GM12878 (cell line): ENCODE data around the gene BRD9. TPM values are rescaled to one million over a fixed set of nuclear protein-coding genes. Genes with fewer than 3 reads are reported as not detected.

Experiments used
- ATAC-seq: fragments of 200-7000 bp; cut with Tn5 transposase; 3 replicates; pipeline ENCODE4 v1.9.1; 2020; ENCODE audit warnings: mild to moderate bottlenecking, moderate library complexity
- BruUV-seq: library from RNA; stranded (reverse); fragments of 400-500 nt; replicated peaks from 2 replicates; lab custom pipeline; 2021; lab: Mats Ljungman, UMichigan
- CTCF ChIA-PET: fragments of 300-600 bp; sonication (Branson Sonifier 250); formaldehyde crosslinking; extraction: SDS; loops from one replicate; lab custom pipeline; 2021; ENCODE audit warnings: inconsistent platforms; lab: Yijun Ruan, JAX
- POLR2A ChIA-PET: fragments of 350-600 bp; formaldehyde crosslinking; extraction: SDS; loops from one replicate; lab custom pipeline; 2021; ENCODE audit warnings: inconsistent platforms; lab: Charles Lee
- RAD21 ChIA-PET: fragments of 300-600 bp; sonication (Branson Sonifier 250); formaldehyde crosslinking; loops from one replicate; lab custom pipeline; 2023; ENCODE audit warnings: antibody characterized with exemption; ENCODE audit not compliant: unreplicated experiment; lab: Charles Lee
- SMC1A ChIA-PET: fragments of 300-600 bp; sonication (Branson Sonifier 250); formaldehyde crosslinking; loops from one replicate; lab custom pipeline; 2023; ENCODE audit not compliant: unreplicated experiment, uncharacterized antibody; lab: Charles Lee
- DNase-seq: peaks from one replicate; pipeline ENCODE4 v3.0.0-alpha.2; 2011; ENCODE audit warnings: low read depth, low spot score
- FAIRE-seq: peaks from 3 replicates; lab custom pipeline; 2011; peaks lifted over from hg19 to GRCh38; lab: Jason Lieb, UNC
- H2AFZ ChIP-seq: 2 replicates; pipeline ENCODE4 v1.6.0; 2011; ENCODE audit warnings: low read depth, low read length, control low read depth; ENCODE audit not compliant: control insufficient read depth
- H3K27ac ChIP-seq: 2 replicates; pipeline ENCODE4 v1.5.1; 2011; ENCODE audit warnings: control low read depth; ENCODE audit not compliant: control insufficient read depth, insufficient read depth
- H3K27me3 ChIP-seq, 2 experiments: replicated peaks in 1 of 2; 2 replicates each; pipeline versions ENCODE4 v1.6.0 to v1.6.1; 2011; ENCODE audit warnings: low read length in 1 of 2; ENCODE audit not compliant: control insufficient read depth in 2 of 2, insufficient read depth in 2 of 2
- H3K36me3 ChIP-seq, 2 experiments: 2 replicates each; pipeline ENCODE4 v1.5.1; 2011; ENCODE audit warnings: low read length in 1 of 2; ENCODE audit not compliant: control insufficient read depth in 2 of 2, insufficient read depth in 2 of 2
- H3K4me1 ChIP-seq: 2 replicates; pipeline ENCODE4 v1.6.1; 2011; ENCODE audit warnings: mild to moderate bottlenecking, low read length, moderate library complexity, mixed read lengths; ENCODE audit not compliant: control insufficient read depth, insufficient read depth
- H3K4me2 ChIP-seq: 2 replicates; pipeline ENCODE4 v1.6.0; 2011; ENCODE audit warnings: control low read depth; ENCODE audit not compliant: control insufficient read depth, insufficient read depth
- H3K4me3 ChIP-seq: fragments of 200-600 bp; sonication (generic); 2 replicates; pipeline ENCODE4 v1.5.1; 2016
- H3K79me2 ChIP-seq: 2 replicates; pipeline ENCODE4 v1.6.0; 2011; ENCODE audit warnings: low read length; ENCODE audit not compliant: control insufficient read depth, insufficient read depth
- H3K9ac ChIP-seq: 2 replicates; pipeline ENCODE4 v1.8.0; 2011; ENCODE audit warnings: low read length, control low read depth, mixed read lengths; ENCODE audit not compliant: control insufficient read depth, insufficient read depth
- H3K9me3 ChIP-seq: replicated peaks from 3 replicates; pipeline ENCODE4 v1.5.1; 2011; ENCODE audit warnings: mild to moderate bottlenecking, low read length; ENCODE audit not compliant: control insufficient read depth, insufficient read depth
- H4K20me1 ChIP-seq: 2 replicates; pipeline ENCODE4 v1.6.0; 2011; ENCODE audit not compliant: control insufficient read depth, insufficient read depth
- BACH1 ChIP-seq: fragments of 450-650 bp; IDR thresholded peaks from 2 replicates; pipeline ENCODE4 v1.6.1; 2017; ENCODE audit warnings: mild to moderate bottlenecking, borderline replicate concordance
- CHD4 ChIP-seq: fragments of 200-600 bp; sonication (generic); IDR thresholded peaks from 2 replicates; pipeline ENCODE4 v1.6.1; 2016; ENCODE audit warnings: mild to moderate bottlenecking
- CREM ChIP-seq: IDR thresholded peaks from 2 replicates; pipeline ENCODE4 v1.6.1; 2014; ENCODE audit warnings: antibody characterized with exemption, low read depth
- HDGF ChIP-seq: fragments of 450-650 bp; IDR thresholded peaks from 2 replicates; pipeline ENCODE4 v1.6.1; 2016; ENCODE audit warnings: antibody characterized with exemption
- KAT2A ChIP-seq: conservative IDR thresholded peaks from 2 replicates; pipeline ENCODE4 v1.6.1; 2011; ENCODE audit warnings: low read depth, low read length; ENCODE audit not compliant: control insufficient read depth
- PML ChIP-seq: IDR thresholded peaks from 2 replicates; pipeline ENCODE4 v1.6.1; 2012; ENCODE audit warnings: low read length, inconsistent platforms
- SMC3 ChIP-seq: IDR thresholded peaks from 2 replicates; pipeline ENCODE4 v1.6.1; 2011; ENCODE audit warnings: low read length, improper control_type of control experiment, borderline replicate concordance
- TCF3 ChIP-seq: IDR thresholded peaks from 2 replicates; pipeline ENCODE4 v1.6.1; 2012; ENCODE audit warnings: low read depth, mild to moderate bottlenecking, low read length, borderline replicate concordance; ENCODE audit not compliant: insufficient read depth
- WRNIP1 ChIP-seq: IDR thresholded peaks from 2 replicates; pipeline ENCODE4 v1.6.1; 2011; ENCODE audit warnings: low read depth, low read length, improper control_type of control experiment, borderline replicate concordance
- ZSCAN29 ChIP-seq: fragments of 450-650 bp; IDR thresholded peaks from 2 replicates; pipeline ENCODE4 v1.6.1; 2017; ENCODE audit warnings: mild to moderate bottlenecking, moderate library complexity
- WGBS: methylation state at CpG from one replicate; pipeline ENCODE4 v1.1.6; 2016; ENCODE audit warnings: low lambda C conversion rate; ENCODE audit not compliant: insufficient replicate concordance, insufficient coverage; ENCODE audit errors: missing lambda C conversion rate; 5-methylcytosine and 5-hydroxymethylcytosine counted together
- in situ Hi-C: fragments of 300-500 bp; cut with MboI; formaldehyde crosslinking; loops from 9 replicates; pipeline ENCODE4 v1.14.3; 2018; ENCODE audit warnings: mixed read lengths
- intact Hi-C: fragments of 100-400 bp; cut with micrococcal nuclease; formaldehyde crosslinking; loops from one replicate; pipeline ENCODE4 v1.14.2; 2022; ENCODE audit not compliant: unreplicated experiment
- polyA plus RNA-seq, 11 experiments: library from polyadenylated mRNA; depleted of rRNA in 4 of 11; unstranded in 6 of 11; stranded (reverse) in 5 of 11; fragments of >200 nt; fragmentation: Nextera tagmentation in 4 of 11; fragmentation: Illumina TruSeq in 1 of 11; extraction: Ambion mirVana in 4 of 11; extraction: Trizol in 1 of 11; gene quantifications; 1 replicate in 1 of 11; 2 replicates in 10 of 11; pipeline versions ENCODE4 v1.2.1 to v1.2.3, GENCODE V29; 2011 to 2016; ENCODE audit warnings: inconsistent platforms in 2 of 11, missing spikeins in 2 of 11, low read depth in 1 of 11
- total RNA-seq, 4 experiments: library from RNA; depleted of rRNA in 3 of 4; stranded (reverse); fragments of >200 nt in 3 of 4; fragmentation: Illumina TruSeq in 1 of 4; extraction: Trizol in 1 of 4; gene quantifications; 2 replicates each; pipeline versions ENCODE4 v1.2.1 to v1.2.3, GENCODE V29; 2013 to 2021
- TF ChIP-seq, protein P1 (sequence below): fragments of 450-650 bp; IDR thresholded peaks from 2 replicates; pipeline ENCODE4 v1.6.1; 2017; ENCODE audit warnings: low read depth, mild to moderate bottlenecking, moderate library complexity
- TF ChIP-seq, protein P2 (sequence below), 3 experiments: IDR thresholded peaks in 2 of 3; conservative IDR thresholded peaks in 1 of 3; 2 replicates each; pipeline ENCODE4 v1.5.1; 2011; ENCODE audit warnings: low read depth in 3 of 3, low read length in 3 of 3, mild to moderate bottlenecking in 3 of 3, control low read depth in 2 of 3, moderate library complexity in 2 of 3, inconsistent platforms in 1 of 3, mixed read lengths in 1 of 3; ENCODE audit not compliant: control insufficient read depth in 2 of 3, insufficient read depth in 1 of 3; ENCODE audit errors: extremely low read depth in 1 of 3
- TF ChIP-seq, protein P3 (sequence below): fragments of 450-650 bp; conservative IDR thresholded peaks from 2 replicates; pipeline ENCODE4 v1.6.1; 2017; ENCODE audit warnings: mild to moderate bottlenecking, moderate library complexity

Gene BRD9
- total and polyA plus RNA-seq, 10 of the 15 experiments (the other 5 are each of a cell fraction or from before 2014, with no cell fraction given), result 2.0 to 48.6 (median 32.4) TPM

DNA sequence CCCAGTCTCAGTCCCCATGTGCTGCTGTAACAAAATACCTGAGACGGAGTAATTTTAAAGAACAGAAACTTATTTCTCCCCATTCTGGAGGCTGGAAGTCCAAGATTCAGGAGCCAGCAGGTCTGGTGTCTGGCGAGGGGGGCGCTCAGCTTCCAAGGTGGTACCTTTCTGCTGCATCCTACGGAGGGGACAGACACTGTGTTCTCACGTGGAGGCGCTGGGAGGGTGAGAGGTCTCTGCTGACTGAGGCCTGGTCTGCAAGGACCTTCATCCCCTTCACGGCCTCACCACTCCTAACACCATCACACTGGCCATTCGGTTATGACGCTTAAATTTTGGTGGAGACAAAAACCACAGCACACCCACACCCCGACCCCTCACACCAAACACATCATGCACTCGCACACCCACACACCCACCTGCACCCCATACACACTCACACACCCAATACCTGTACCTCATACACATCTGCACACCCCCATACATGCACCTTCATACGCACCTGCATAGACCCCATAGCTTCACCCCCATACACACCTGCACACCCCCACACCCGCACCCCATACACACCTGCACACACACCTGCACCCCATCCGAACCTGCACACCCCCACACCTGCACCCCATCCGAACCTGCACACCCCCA, 32.0 kb downstream of the BRD9 start:
- Histone ChIP-seq H3K27ac (no peak overlapping the region), H3K4me1 (no peaks in the 10 kb centered on the region), H3K4me3 (no peak overlapping the region), H3K4me2 (no peak overlapping the region), H3K9ac (no peak overlapping the region), H3K79me2 (no peaks in the 10 kb centered on the region), H3K36me3 (peaks cover 10 to 16% of the 10 kb centered on the region in 2 experiments; a peak in 3 of 4 replicates), H4K20me1 (no peaks in the 10 kb centered on the region), H3K27me3 (no peaks in the 10 kb centered on the region), H2AFZ (no peak overlapping the region), H3K9me3 (no peaks in the 10 kb centered on the region)
- intact Hi-C loops, result no loop called here
- ChIA-PET POLR2A (no interaction called here), RAD21 (no interaction called here), SMC1A (no interaction called here), CTCF (interaction anchor here (1.1 kb wide), 1 partner anchor 63 kb away, joined by 3 read pairs; no protein-coding TSS in a partner anchor)
- no TSS peak for BruUV-seq
- no peak for TF ChIP-seq PML
- no peak for TF ChIP-seq HDGF
- TF ChIP-seq BACH1, result no peak
- TF ChIP-seq KAT2A, result no peak
- TF ChIP-seq ZSCAN29, result no peak
- no peak for TF ChIP-seq CREM
- TF ChIP-seq, protein P1, sequence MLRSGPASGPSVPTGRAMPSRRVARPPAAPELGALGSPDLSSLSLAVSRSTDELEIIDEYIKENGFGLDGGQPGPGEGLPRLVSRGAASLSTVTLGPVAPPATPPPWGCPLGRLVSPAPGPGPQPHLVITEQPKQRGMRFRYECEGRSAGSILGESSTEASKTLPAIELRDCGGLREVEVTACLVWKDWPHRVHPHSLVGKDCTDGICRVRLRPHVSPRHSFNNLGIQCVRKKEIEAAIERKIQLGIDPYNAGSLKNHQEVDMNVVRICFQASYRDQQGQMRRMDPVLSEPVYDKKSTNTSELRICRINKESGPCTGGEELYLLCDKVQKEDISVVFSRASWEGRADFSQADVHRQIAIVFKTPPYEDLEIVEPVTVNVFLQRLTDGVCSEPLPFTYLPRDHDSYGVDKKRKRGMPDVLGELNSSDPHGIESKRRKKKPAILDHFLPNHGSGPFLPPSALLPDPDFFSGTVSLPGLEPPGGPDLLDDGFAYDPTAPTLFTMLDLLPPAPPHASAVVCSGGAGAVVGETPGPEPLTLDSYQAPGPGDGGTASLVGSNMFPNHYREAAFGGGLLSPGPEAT, result no peak
- TF ChIP-seq CHD4, result no peak
- TF ChIP-seq, protein P2, sequence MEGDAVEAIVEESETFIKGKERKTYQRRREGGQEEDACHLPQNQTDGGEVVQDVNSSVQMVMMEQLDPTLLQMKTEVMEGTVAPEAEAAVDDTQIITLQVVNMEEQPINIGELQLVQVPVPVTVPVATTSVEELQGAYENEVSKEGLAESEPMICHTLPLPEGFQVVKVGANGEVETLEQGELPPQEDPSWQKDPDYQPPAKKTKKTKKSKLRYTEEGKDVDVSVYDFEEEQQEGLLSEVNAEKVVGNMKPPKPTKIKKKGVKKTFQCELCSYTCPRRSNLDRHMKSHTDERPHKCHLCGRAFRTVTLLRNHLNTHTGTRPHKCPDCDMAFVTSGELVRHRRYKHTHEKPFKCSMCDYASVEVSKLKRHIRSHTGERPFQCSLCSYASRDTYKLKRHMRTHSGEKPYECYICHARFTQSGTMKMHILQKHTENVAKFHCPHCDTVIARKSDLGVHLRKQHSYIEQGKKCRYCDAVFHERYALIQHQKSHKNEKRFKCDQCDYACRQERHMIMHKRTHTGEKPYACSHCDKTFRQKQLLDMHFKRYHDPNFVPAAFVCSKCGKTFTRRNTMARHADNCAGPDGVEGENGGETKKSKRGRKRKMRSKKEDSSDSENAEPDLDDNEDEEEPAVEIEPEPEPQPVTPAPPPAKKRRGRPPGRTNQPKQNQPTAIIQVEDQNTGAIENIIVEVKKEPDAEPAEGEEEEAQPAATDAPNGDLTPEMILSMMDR (IDR thresholded peaks at IDR 0.05 in 2 of 3, conservative IDR thresholded peaks at IDR 0.05 in 1 of 3; ENCODE audit: control insufficient read depth in 2 of 3, extremely low read depth in 1 of 3, insufficient read depth in 1 of 3, low read depth in 3 of 3, low read length in 3 of 3), result no peak
- TF ChIP-seq SMC3, result no peak
- TF ChIP-seq, protein P3, sequence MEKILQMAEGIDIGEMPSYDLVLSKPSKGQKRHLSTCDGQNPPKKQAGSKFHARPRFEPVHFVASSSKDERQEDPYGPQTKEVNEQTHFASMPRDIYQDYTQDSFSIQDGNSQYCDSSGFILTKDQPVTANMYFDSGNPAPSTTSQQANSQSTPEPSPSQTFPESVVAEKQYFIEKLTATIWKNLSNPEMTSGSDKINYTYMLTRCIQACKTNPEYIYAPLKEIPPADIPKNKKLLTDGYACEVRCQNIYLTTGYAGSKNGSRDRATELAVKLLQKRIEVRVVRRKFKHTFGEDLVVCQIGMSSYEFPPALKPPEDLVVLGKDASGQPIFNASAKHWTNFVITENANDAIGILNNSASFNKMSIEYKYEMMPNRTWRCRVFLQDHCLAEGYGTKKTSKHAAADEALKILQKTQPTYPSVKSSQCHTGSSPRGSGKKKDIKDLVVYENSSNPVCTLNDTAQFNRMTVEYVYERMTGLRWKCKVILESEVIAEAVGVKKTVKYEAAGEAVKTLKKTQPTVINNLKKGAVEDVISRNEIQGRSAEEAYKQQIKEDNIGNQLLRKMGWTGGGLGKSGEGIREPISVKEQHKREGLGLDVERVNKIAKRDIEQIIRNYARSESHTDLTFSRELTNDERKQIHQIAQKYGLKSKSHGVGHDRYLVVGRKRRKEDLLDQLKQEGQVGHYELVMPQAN, result no peak
- no peak for TF ChIP-seq WRNIP1
- TF ChIP-seq TCF3, result no peak
- WGBS, result 67% methylated on average over 14 of the region's 15 CpGs
- in situ Hi-C loops, result no loop called here
- DNase-seq (no peak), ATAC-seq (no peak), FAIRE-seq (no peak)
